ENCODE measurements around the gene BMI1.

DNA sequence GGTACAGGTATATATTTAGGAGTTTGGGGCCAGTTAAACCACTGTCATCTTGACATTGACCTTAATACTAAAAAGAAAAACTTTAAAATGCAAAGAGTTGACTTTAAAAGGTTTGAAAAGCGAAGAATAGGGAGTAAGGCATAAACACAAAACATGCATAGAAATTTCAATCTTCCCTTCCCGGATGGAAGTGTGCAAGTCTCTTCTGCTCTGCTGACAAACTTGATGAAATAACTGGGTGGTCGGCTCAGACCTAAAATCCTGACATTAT lies 21.0 kb downstream of the BMI1 start:
- no peak for TF ChIP-seq EZH2 (IDR thresholded peaks at IDR 0.05; ENCODE audit: borderline replicate concordance, low read depth, low read length, poor library complexity, severe bottlenecking)
- TF ChIP-seq, protein P1, sequence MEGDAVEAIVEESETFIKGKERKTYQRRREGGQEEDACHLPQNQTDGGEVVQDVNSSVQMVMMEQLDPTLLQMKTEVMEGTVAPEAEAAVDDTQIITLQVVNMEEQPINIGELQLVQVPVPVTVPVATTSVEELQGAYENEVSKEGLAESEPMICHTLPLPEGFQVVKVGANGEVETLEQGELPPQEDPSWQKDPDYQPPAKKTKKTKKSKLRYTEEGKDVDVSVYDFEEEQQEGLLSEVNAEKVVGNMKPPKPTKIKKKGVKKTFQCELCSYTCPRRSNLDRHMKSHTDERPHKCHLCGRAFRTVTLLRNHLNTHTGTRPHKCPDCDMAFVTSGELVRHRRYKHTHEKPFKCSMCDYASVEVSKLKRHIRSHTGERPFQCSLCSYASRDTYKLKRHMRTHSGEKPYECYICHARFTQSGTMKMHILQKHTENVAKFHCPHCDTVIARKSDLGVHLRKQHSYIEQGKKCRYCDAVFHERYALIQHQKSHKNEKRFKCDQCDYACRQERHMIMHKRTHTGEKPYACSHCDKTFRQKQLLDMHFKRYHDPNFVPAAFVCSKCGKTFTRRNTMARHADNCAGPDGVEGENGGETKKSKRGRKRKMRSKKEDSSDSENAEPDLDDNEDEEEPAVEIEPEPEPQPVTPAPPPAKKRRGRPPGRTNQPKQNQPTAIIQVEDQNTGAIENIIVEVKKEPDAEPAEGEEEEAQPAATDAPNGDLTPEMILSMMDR (conservative IDR thresholded peaks at IDR 0.05; ENCODE audit: low read depth, low read length), result no peak

Measured in A673 (cell line).